Measurements from ENCODE around the gene PDZD2. TPM values are rescaled to one million over a fixed set of nuclear protein-coding genes. Genes with fewer than 3 reads are reported as not detected.
"Not testable (repeated sequence)": the region's sequence is repeated elsewhere in the genome, so short reads cannot be mapped to it uniquely, and the experiment has no call there.

PDZD2 gene
- total RNA-seq, 1 donor from 2014 or later = 70.9 TPM

DNA sequence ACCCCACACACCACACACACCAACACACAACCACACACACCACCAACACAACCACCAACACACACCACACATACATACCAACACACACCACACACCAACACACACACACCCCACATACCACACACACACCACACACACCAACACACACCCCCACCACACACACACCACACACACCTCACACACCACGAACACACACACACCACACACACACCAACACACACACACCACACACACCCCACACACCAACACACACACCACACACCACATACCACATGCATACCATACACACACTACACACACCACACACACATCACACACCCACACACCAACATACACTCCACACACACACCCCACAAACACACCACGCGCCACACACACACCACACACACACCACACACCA, 363.8 kb downstream of the PDZD2 start:
- Histone ChIP-seq H3K36me3 (peaks cover 4% of the 10 kb centered on the region), H3K27ac (no peak overlapping the region), H3K4me1 (no peaks in the 10 kb centered on the region), H3K27me3 (no peaks in the 10 kb centered on the region), H3K9me3 (no peaks in the 10 kb centered on the region), H3K4me3 (no peak overlapping the region)
- TF ChIP-seq, protein P1, sequence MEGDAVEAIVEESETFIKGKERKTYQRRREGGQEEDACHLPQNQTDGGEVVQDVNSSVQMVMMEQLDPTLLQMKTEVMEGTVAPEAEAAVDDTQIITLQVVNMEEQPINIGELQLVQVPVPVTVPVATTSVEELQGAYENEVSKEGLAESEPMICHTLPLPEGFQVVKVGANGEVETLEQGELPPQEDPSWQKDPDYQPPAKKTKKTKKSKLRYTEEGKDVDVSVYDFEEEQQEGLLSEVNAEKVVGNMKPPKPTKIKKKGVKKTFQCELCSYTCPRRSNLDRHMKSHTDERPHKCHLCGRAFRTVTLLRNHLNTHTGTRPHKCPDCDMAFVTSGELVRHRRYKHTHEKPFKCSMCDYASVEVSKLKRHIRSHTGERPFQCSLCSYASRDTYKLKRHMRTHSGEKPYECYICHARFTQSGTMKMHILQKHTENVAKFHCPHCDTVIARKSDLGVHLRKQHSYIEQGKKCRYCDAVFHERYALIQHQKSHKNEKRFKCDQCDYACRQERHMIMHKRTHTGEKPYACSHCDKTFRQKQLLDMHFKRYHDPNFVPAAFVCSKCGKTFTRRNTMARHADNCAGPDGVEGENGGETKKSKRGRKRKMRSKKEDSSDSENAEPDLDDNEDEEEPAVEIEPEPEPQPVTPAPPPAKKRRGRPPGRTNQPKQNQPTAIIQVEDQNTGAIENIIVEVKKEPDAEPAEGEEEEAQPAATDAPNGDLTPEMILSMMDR (IDR thresholded peaks at IDR 0.05) = no peak
- DNase-seq (no peak), ATAC-seq (no peak)
- intact Hi-C loops (cut with DNase I) = no loop called here

DNA sequence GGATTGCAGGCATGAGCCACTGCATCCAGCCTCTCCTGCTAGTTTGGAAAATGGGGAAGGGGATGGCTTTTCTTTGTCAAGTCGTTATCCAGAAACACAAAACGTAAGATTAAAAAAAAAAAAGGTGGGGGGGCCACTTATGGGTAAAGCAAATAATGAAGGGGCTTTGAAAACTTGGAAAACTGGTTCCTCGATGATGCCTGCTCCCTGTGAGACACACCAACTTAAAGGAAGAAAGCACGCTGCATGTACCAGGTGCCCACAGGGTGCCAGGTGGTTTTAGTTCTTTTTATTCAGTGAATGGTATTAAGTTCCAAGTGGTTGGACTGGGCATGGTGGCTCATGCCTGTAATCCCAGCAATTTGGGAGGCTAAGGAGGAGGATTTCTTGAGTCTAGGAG, 365.1 kb downstream of the PDZD2 start:
- Histone ChIP-seq H3K4me3 (no peak overlapping the region), H3K36me3 (peaks cover 4% of the 10 kb centered on the region), H3K9me3 (no peaks in the 10 kb centered on the region), H3K27me3 (no peaks in the 10 kb centered on the region), H3K27ac (no peak overlapping the region), H3K4me1 (no peaks in the 10 kb centered on the region)
- TF ChIP-seq, protein P1 (IDR thresholded peaks at IDR 0.05) = no peak
- DNase-seq (no peak), ATAC-seq (no peak)
- intact Hi-C loops (cut with DNase I) = no loop called here

DNA sequence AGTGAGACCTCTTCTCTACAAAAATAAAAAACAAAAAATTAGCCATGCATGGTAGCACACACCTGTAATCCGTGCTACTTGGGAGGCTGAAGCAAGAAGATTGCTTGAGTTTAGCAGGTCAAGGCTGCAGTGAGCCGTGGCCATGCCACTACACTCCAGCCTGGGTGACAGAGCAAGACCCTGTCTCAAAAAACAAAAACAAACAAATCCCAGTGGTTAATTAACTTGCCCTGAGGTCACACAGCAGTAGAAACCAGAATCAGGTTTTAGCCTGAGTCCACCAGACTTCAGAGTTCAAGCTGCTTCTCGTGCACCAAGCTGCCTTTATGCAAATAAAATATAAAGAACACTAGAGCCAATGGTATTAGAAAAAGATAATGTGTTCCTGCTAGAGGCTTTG, 365.5 kb downstream of the PDZD2 start:
- Histone ChIP-seq H3K4me1 (no peaks in the 10 kb centered on the region), H3K36me3 (peaks cover 4% of the 10 kb centered on the region), H3K27ac (no peak overlapping the region), H3K27me3 (no peaks in the 10 kb centered on the region), H3K9me3 (no peaks in the 10 kb centered on the region), H3K4me3 (no peak overlapping the region)
- ATAC-seq = no peak
- no peak for DNase-seq
- TF ChIP-seq, protein P1 (IDR thresholded peaks at IDR 0.05) = no peak
- intact Hi-C loops (cut with DNase I) = no loop called here

DNA sequence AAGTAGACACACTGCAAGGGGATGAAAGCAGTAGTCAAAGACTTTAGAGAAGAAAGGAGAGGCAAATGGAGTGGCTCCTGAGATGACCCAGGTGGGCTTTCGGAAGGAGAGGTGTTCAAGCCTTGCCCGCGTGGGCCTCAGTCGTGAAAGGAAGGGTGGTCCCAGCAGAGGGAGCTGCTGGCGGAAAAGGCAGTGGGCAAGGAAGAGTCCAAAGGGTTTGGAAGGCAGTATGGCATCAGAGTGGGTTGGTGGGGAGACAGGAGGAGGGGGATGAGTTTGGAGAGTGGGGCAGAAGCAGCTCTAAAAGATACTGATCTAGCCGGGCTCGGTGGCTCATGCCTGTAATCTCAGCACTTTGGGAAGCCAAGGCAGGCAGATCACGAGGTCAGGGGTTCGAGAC, 369.8 kb downstream of the PDZD2 start:
- Histone ChIP-seq H3K4me1 (no peaks in the 10 kb centered on the region), H3K36me3 (peaks cover 10% of the 10 kb centered on the region), H3K9me3 (no peaks in the 10 kb centered on the region), H3K4me3 (no peak overlapping the region), H3K27ac (no peak overlapping the region), H3K27me3 (no peaks in the 10 kb centered on the region)
- DNase-seq (no peak), ATAC-seq (no peak)
- intact Hi-C loops (cut with DNase I) = no loop called here
- TF ChIP-seq, protein P1 (IDR thresholded peaks at IDR 0.05) = no peak

GRCh38 chr5:32013658-32014057, 374.7 kb downstream of the PDZD2 start:
- no peaks in the 10 kb centered on the region for H3K9me3 ChIP-seq
- intact Hi-C loops (cut with DNase I) = no loop called here
- DNase-seq = no peak
- no peak for ATAC-seq
- TF ChIP-seq, protein P1 (IDR thresholded peaks at IDR 0.05) = no peak
- no peak overlapping the region for H3K27ac ChIP-seq
- peaks cover 10% of the 10 kb centered on the region for H3K36me3 ChIP-seq
- no peak overlapping the region for H3K4me3 ChIP-seq
- peaks cover 12% of the 10 kb centered on the region for H3K4me1 ChIP-seq
- H3K27me3 ChIP-seq = no peaks in the 10 kb centered on the region

GRCh38 chr5:32014096-32014745, 375.3 kb downstream of the PDZD2 start:
- H3K36me3 ChIP-seq = peaks cover 10% of the 10 kb centered on the region
- no peak overlapping the region for H3K4me3 ChIP-seq
- intact Hi-C loops (cut with DNase I) = no loop called here
- DNase-seq = no peak
- TF ChIP-seq, protein P1 (IDR thresholded peaks at IDR 0.05) = no peak
- no peak for ATAC-seq
- peaks cover 15% of the 10 kb centered on the region for H3K4me1 ChIP-seq
- H3K9me3 ChIP-seq = no peaks in the 10 kb centered on the region
- no peak overlapping the region for H3K27ac ChIP-seq
- H3K27me3 ChIP-seq = no peaks in the 10 kb centered on the region

DNA sequence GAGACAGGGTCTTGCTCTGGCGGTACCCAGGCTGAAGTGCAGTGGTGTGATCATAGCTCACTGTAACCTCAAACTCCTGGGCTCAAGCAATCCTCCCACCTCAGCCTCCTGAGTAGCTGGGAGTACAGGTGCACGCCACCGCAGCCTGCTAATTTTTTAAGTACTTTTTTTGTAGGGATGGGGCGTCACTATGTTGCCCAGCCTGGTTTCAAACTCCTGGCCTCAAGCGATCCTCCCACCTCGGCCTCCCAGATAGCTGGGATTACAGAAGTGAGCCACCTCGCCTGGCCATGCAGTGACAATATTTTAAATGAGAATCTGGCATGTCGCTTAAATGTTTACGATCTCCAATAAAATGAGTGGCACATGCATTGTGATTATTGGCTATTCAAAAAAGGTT, 376.3 kb downstream of the PDZD2 start:
- DNase-seq; intact Hi-C loops (cut with DNase I): not testable (repeated sequence)

More for the DNA sequence above, 376.3 kb downstream of the PDZD2 start:
- H3K27ac ChIP-seq, H3K4me3 ChIP-seq, H3K27me3 ChIP-seq, H3K9me3 ChIP-seq, ATAC-seq, H3K36me3 ChIP-seq: not testable (repeated sequence)
- H3K4me1 ChIP-seq = peaks cover 22% of the 10 kb centered on the region

All from upper lobe of right lung (tissue), 1 donor.